Measurements from ENCODE around the gene TPPP. TPM values are rescaled to one million over a fixed set of nuclear protein-coding genes. Genes with fewer than 3 reads are reported as not detected.
"Not testable (repeated sequence)": the region's sequence is repeated elsewhere in the genome, so short reads cannot be mapped to it uniquely, and the experiment has no call there.

The TPPP gene
- total RNA-seq (2021) (1.8 to 2.1 TPM (median 1.8 TPM) in 3 replicates), Bru-seq, nascent RNA (percentile 19 among the genes with signal in this experiment)
- long read RNA-seq, experiment 1, full-length matches to known transcripts, result 6 of 10 reads
- long read RNA-seq, experiment 1, partial matches to known transcripts, result 0 of 10 reads
- long read RNA-seq, experiment 1, other reads (novel, unspliced or antisense), result 4 of 10 reads
- long read RNA-seq, experiment 2, full-length matches to known transcripts, result 2 of 4 reads
- long read RNA-seq, experiment 2, partial matches to known transcripts, result 0 of 4 reads
- long read RNA-seq, experiment 2, other reads (novel, unspliced or antisense), result 2 of 4 reads
- long read RNA-seq, experiment 3, result 0 reads

DNA sequence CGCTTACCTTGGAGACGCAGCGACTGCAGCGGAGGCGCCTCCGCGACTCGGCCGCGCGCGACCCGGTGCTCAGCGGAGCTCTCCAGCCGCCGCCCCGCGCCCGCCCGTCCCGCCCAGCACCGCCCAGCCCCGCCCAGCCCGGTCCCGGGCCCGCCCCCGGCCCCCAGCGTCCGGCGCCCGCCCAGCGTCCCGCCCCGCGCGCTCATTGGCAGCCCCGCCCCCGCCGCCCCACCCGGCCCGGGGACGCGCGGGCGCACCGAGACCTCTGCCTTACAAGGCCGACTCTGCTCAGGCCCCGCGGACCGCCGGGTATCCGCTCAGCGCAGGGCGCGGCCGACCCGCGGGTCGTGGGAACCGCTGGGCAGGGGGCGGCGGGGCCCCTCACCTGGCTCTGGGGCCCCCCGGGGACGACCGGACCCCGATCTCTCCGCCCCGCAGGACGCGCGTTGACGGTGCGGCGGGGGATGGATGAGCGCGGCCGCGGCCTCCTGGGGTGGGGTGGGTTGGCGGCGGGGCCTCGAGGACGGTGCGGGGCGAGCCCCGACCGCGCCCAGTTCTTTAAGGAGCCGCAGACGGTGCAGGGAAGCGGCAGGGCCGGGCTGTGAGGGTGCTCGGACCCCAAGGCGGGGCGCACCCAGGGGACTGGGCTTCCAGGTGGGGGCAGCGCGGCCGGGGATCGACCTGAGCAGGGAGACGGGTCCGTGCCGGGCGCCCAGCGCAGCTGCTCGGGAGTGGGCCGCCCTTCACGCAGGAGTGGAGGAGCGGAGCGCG, at the start of gene TPPP:
TSS of gene TPPP (minus strand) at position 82 of the 771 bp plus-strand sequence. CDS start 15,292 bp downstream, outside the sequence.
- Mint-ChIP-seq H3K4me3 (peak within 1 kb of the TSS; percentile 49), H3K27me3 (ENCODE audit: low read depth) (peaks cover 28% of the 10 kb centered on the region)
- H3K36me3 Mint-ChIP-seq, H3K4me1 Mint-ChIP-seq, H3K27ac Mint-ChIP-seq, CTCF ChIA-PET, H3K9me3 Mint-ChIP-seq, POLR2A ChIA-PET: not testable (repeated sequence)
- ATAC-seq (peak; percentile 64), DNase-seq (ENCODE audit: low spot score) (peak; percentile 76)
- peak; percentile 47 for TF ChIP-seq SP1 (CRISPR knock-in tag; conservative IDR thresholded peaks at IDR 0.05)

DNA sequence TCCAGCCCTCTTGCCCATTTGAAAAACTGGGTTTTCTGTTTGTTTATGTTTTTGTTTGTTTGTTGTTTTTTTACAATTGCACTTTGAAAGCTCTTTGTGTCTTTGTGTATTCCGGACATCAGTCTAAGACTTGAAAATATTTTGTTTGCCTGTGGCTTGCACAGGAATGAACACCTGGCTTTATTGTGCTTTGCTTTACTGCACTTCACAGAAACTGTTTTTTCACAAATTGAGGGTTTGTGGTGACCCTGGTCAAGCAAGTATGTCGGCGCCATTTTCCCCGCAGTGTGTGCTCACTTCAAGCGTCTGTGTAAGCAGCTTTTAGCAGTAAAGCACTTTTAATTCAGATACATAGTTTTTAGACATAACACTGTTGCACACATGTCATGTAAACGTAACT, 49.1 kb upstream of the TPPP start:
- DNase-seq (ENCODE audit: low spot score); CTCF ChIA-PET; POLR2A ChIA-PET; ATAC-seq; H3K27ac Mint-ChIP-seq; H3K4me3 Mint-ChIP-seq; H3K36me3 Mint-ChIP-seq; H3K4me1 Mint-ChIP-seq; H3K9me3 Mint-ChIP-seq: not testable (repeated sequence)
- H3K27me3 Mint-ChIP-seq (ENCODE audit: low read depth), result peaks cover 10% of the 10 kb centered on the region; the same call in 1 of the 2 replicates

GRCh38 chr5:734145-734544, 41.0 kb upstream of the TPPP start:
- POLR2A ChIA-PET; DNase-seq (ENCODE audit: low spot score): not testable (repeated sequence)

DNA sequence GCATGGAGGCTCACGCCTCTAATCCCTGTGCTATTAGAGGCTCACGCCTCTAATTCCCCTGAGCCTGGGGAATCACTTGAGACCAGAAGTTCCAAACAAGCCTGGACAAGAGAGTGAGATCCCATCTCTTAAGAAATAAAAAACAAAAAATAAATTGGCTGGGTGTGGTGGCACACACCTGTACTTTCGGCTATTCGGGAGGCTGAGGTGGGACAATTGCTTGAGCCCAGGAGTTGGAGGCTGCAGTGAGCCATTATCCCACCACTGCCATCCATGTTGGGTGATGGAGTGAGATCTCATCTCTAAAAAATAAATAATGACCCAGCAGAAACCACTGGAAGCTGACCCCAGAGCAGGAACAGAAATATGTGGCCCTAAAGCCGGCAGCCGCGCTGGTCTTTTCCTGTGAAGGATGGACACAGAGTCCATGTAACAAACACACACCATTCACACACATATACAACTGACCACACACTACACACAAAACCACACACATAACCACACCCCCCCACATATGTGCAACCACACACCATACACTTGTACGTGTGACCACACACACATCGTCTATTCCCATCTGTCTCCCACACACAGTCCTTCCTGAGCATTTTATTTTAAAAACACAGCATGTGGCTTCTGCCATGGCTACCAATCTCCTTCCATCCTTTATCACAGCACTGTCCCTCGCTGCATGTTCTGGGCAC, 39.8 kb upstream of the TPPP start:
- CTCF ChIA-PET; H3K36me3 Mint-ChIP-seq; ATAC-seq; DNase-seq (ENCODE audit: low spot score); H3K4me1 Mint-ChIP-seq; POLR2A ChIA-PET; H3K27ac Mint-ChIP-seq; H3K27me3 Mint-ChIP-seq (ENCODE audit: low read depth); H3K9me3 Mint-ChIP-seq; H3K4me3 Mint-ChIP-seq: not testable (repeated sequence)

More at GRCh38 chr5:734145-734544, 41.0 kb upstream of the TPPP start:
- H3K36me3 Mint-ChIP-seq; H3K27ac Mint-ChIP-seq; ATAC-seq; H3K27me3 Mint-ChIP-seq (ENCODE audit: low read depth); CTCF ChIA-PET; H3K4me1 Mint-ChIP-seq; H3K9me3 Mint-ChIP-seq; H3K4me3 Mint-ChIP-seq: not testable (repeated sequence)

GRCh38 chr5:729225-729624, 36.1 kb upstream of the TPPP start:
- H3K36me3 Mint-ChIP-seq; H3K9me3 Mint-ChIP-seq; ATAC-seq; POLR2A ChIA-PET; H3K27ac Mint-ChIP-seq; DNase-seq (ENCODE audit: low spot score); H3K27me3 Mint-ChIP-seq (ENCODE audit: low read depth); H3K4me1 Mint-ChIP-seq; H3K4me3 Mint-ChIP-seq: not testable (repeated sequence)
- CTCF ChIA-PET, result interaction anchor here (0.6 kb wide), 1 partner anchor 45 kb away, joined by 4 read pairs; no protein-coding TSS in a partner anchor

- H3K27ac Mint-ChIP-seq; H3K36me3 Mint-ChIP-seq; H3K4me1 Mint-ChIP-seq; H3K4me3 Mint-ChIP-seq; CTCF ChIA-PET; H3K27me3 Mint-ChIP-seq (ENCODE audit: low read depth); H3K9me3 Mint-ChIP-seq; POLR2A ChIA-PET: not testable (repeated sequence)
- DNase-seq (ENCODE audit: low spot score) (peak; percentile 57), ATAC-seq (peak; percentile 99)
Measured at GRCh38 chr5:727087-727486, 33.9 kb upstream of the TPPP start.

DNA sequence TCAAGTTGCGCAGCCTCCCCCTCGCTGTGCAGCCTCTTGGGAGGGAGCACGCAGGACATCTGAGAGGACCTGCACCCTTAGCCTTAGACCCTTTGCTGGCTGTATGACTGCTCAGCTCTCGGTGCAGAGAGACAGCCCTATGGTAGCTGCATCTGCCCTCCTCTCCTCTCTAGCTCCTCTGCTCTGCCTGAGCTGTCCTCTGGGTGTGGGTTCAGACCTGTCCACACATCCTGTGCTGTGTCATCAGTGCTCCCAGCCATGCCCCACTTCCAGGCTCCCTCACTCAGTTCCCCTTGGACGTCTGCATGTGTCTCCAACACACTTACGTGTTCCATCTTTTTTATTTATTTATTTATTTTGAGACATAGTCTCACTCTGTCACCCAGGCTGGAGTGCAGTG, 30.7 kb upstream of the TPPP start:
- H3K36me3 Mint-ChIP-seq; ATAC-seq; CTCF ChIA-PET; H3K4me1 Mint-ChIP-seq; POLR2A ChIA-PET; DNase-seq (ENCODE audit: low spot score); H3K27ac Mint-ChIP-seq; H3K4me3 Mint-ChIP-seq: not testable (repeated sequence)
- H3K27me3 Mint-ChIP-seq (ENCODE audit: low read depth), result peaks cover 26% of the 10 kb centered on the region
- peaks cover 26% of the 10 kb centered on the region for H3K9me3 Mint-ChIP-seq

DNA sequence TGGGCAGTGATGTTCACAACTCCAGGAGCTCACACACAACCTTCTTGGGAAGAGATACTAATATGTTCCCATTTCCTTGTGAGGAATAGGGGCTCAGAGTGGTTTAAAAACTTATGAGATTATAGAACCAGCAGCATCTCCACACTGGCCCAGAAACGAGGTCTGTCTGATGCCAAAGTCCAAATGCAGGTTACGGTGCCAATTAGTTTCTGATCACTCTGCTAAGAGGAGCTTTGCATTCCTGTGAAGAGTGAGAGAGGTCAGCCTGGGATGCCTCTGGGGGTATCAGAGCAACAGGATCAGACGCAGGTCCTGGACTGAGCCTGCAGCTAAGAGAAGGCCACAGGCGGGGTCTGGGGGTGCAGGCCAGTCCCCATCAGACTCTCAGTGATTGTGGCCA, 30.2 kb upstream of the TPPP start:
- H3K36me3 Mint-ChIP-seq; DNase-seq (ENCODE audit: low spot score); H3K4me1 Mint-ChIP-seq; CTCF ChIA-PET; H3K27ac Mint-ChIP-seq; POLR2A ChIA-PET; ATAC-seq; H3K4me3 Mint-ChIP-seq: not testable (repeated sequence)
- H3K9me3 Mint-ChIP-seq, result peaks cover 30% of the 10 kb centered on the region
- peaks cover 32% of the 10 kb centered on the region for H3K27me3 Mint-ChIP-seq (ENCODE audit: low read depth)

DNA sequence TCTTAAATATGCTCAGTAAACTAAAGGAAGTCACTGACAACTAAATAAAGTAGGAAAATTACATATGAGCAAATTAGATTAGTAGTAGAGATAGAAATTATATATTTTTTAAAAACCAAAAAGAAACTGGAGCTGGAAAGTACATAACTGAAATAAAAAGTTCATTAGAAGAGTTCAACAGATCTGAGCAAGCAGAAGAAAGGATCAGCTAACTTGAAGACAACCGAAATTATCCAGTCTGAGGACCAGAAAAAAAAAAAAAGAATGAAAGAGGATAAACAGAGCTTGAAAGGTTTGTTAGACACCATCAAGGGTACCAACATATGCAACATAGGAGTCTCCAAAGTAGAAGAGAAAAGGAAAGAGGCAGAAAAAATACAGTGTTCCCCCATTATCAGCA, 26.2 kb upstream of the TPPP start:
- Mint-ChIP-seq H3K27me3 (ENCODE audit: low read depth) (peaks cover 52% of the 10 kb centered on the region), H3K9me3 (peaks cover 37% of the 10 kb centered on the region)
- H3K36me3 Mint-ChIP-seq; H3K4me3 Mint-ChIP-seq; CTCF ChIA-PET; H3K27ac Mint-ChIP-seq; H3K4me1 Mint-ChIP-seq; ATAC-seq; DNase-seq (ENCODE audit: low spot score); POLR2A ChIA-PET: not testable (repeated sequence)
